LoVo (cell line): ENCODE data around the gene REPIN1.

Experiments
- DNase-seq: peaks from one replicate; pipeline ENCODE4 v3.0.0-alpha.2; 2016; ENCODE audit warnings: low spot score

REPIN1 gene

GRCh38 chr7:150337179-150337578, 31.4 kb upstream of the REPIN1 start:
- DNase-seq = no peak

- DNase-seq = no peak
These were observed 31.0 kb upstream of the REPIN1 start for GRCh38 chr7:150337659-150338081.

GRCh38 chr7:150338166-150338829, 30.3 kb upstream of the REPIN1 start:
- no peak for DNase-seq

GRCh38 chr7:150339409-150339809, 29.2 kb upstream of the REPIN1 start:
- DNase-seq = no peak

- no peak for DNase-seq
These were observed 28.4 kb upstream of the REPIN1 start for GRCh38 chr7:150340024-150340749.

GRCh38 chr7:150340875-150341262, 27.8 kb upstream of the REPIN1 start:
- DNase-seq = no peak

GRCh38 chr7:150341263-150342120, 27.1 kb upstream of the REPIN1 start, which contains the start of gene RARRES2:
Gene RARRES2, minus strand, starts transcription at chr7:150341629. Its CDS starts 1,020 bp downstream, at chr7:150340609.
- no peak for DNase-seq

GRCh38 chr7:150342121-150342408, 26.6 kb upstream of the REPIN1 start:
- DNase-seq = no peak

GRCh38 chr7:150343225-150343624, 25.4 kb upstream of the REPIN1 start:
- DNase-seq = no peak

- no peak for DNase-seq
These were observed 24.3 kb upstream of the REPIN1 start for GRCh38 chr7:150344299-150344698.

- DNase-seq = no peak
These were observed 23.6 kb upstream of the REPIN1 start for GRCh38 chr7:150345012-150345411.

- DNase-seq = no peak
These were observed 21.7 kb upstream of the REPIN1 start for GRCh38 chr7:150346922-150347321.

- no peak for DNase-seq
These were observed 16.9 kb upstream of the REPIN1 start for GRCh38 chr7:150351587-150352194.

GRCh38 chr7:150355666-150356059, 13.0 kb upstream of the REPIN1 start:
- DNase-seq = no peak

GRCh38 chr7:150356265-150356897, 12.2 kb upstream of the REPIN1 start:
- peak; percentile 47 for DNase-seq

GRCh38 chr7:150357270-150357669, 11.4 kb upstream of the REPIN1 start:
- no peak for DNase-seq

- no peak for DNase-seq
These were observed 10.7 kb upstream of the REPIN1 start for GRCh38 chr7:150357771-150358427.

- DNase-seq = no peak
These were observed 10.2 kb upstream of the REPIN1 start for GRCh38 chr7:150358433-150358832.

GRCh38 chr7:150358988-150359621, 9.5 kb upstream of the REPIN1 start:
- DNase-seq = no peak

- DNase-seq = no peak
These were observed 8.8 kb upstream of the REPIN1 start for GRCh38 chr7:150359622-150360362.
